GM23338 (cell line): Measurements from ENCODE around the gene STRA8. TPM values are rescaled to one million over a fixed set of nuclear protein-coding genes. Genes with fewer than 3 reads are reported as not detected.
A peak's percentile ranks its signal among the peaks of the same experiment; 100 is the strongest.

Experiments used
- ATAC-seq: fragments of 200-7000 bp; cut with Tn5 transposase; 3 replicates; pipeline ENCODE4 v1.9.1; 2020
- DNase-seq: peaks from one replicate; pipeline ENCODE4 v3.0.0-alpha.2; 2015; ENCODE audit warnings: low spot score
- H2AFZ ChIP-seq: fragments of 200-600 bp; sonication (generic); 2 replicates; pipeline ENCODE4 v1.8.0; 2016; ENCODE audit warnings: antibody characterized with exemption, mild to moderate bottlenecking, moderate library complexity
- H3F3A ChIP-seq: fragments of 200-600 bp; sonication (generic); replicated peaks from 2 replicates; pipeline ENCODE4 v1.8.0; 2017; ENCODE audit warnings: antibody characterized with exemption, mixed run types, low read depth
- H3K27ac ChIP-seq: fragments of 200-600 bp; sonication (generic); 2 replicates; pipeline ENCODE4 v1.6.1; 2016; ENCODE audit warnings: low read depth
- H3K27me3 ChIP-seq: fragments of 200-600 bp; sonication (generic); 2 replicates; pipeline ENCODE4 v1.8.0; 2016; ENCODE audit warnings: mild to moderate bottlenecking, mixed run types, moderate library complexity; ENCODE audit not compliant: insufficient read depth
- H3K36me3 ChIP-seq: fragments of 200-600 bp; sonication (generic); 2 replicates; pipeline ENCODE4 v1.8.0; 2016; ENCODE audit warnings: mild to moderate bottlenecking; ENCODE audit not compliant: insufficient read depth
- H3K4me1 ChIP-seq: fragments of 200-600 bp; sonication (generic); 2 replicates; pipeline ENCODE4 v1.8.0; 2016; ENCODE audit warnings: mild to moderate bottlenecking, moderate library complexity; ENCODE audit not compliant: insufficient read depth
- H3K4me2 ChIP-seq: fragments of 200-600 bp; sonication (generic); 2 replicates; pipeline ENCODE4 v1.7.1; 2017; ENCODE audit warnings: mixed run types
- H3K4me3 ChIP-seq: fragments of 200-600 bp; sonication (generic); 2 replicates; pipeline ENCODE4 v1.6.1; 2016; ENCODE audit warnings: mixed run types
- H3K79me2 ChIP-seq: fragments of 200-600 bp; sonication (generic); replicated peaks from 2 replicates; pipeline ENCODE4 v1.8.0; 2017; ENCODE audit warnings: mild to moderate bottlenecking; ENCODE audit not compliant: insufficient read depth
- H3K9me2 ChIP-seq: fragments of 200-600 bp; sonication (generic); 2 replicates; pipeline ENCODE4 v1.8.0; 2017; ENCODE audit not compliant: insufficient read depth
- H4K20me1 ChIP-seq: fragments of 200-600 bp; sonication (generic); replicated peaks from 2 replicates; pipeline ENCODE4 v1.8.0; 2017; ENCODE audit warnings: mild to moderate bottlenecking; ENCODE audit not compliant: insufficient read depth
- H3K27ac Mint-ChIP-seq: 2 replicates; pipeline ENCODE4 v1.8.0; 2020; ENCODE audit warnings: inconsistent platforms, mild to moderate bottlenecking, moderate library complexity, mixed read lengths
- H3K27me3 Mint-ChIP-seq: 3 replicates; pipeline ENCODE4 v1.8.0; 2022; ENCODE audit warnings: low read depth, mild to moderate bottlenecking, moderate library complexity, mixed read lengths, inconsistent platforms; ENCODE audit not compliant: insufficient read depth, poor library complexity
- H3K36me3 Mint-ChIP-seq: 3 replicates; pipeline ENCODE4 v1.8.0; 2021; ENCODE audit warnings: low read depth, mild to moderate bottlenecking, inconsistent platforms, moderate library complexity, mixed read lengths
- H3K4me1 Mint-ChIP-seq: 3 replicates; pipeline ENCODE4 v1.8.0; 2020; ENCODE audit warnings: mild to moderate bottlenecking, inconsistent platforms, mixed read lengths
- H3K4me3 Mint-ChIP-seq: 3 replicates; pipeline ENCODE4 v1.8.0; 2021; ENCODE audit warnings: moderate library complexity, mild to moderate bottlenecking, inconsistent platforms, mixed read lengths
- H3K9me3 Mint-ChIP-seq: 3 replicates; pipeline ENCODE4 v1.8.0; 2020; ENCODE audit warnings: moderate library complexity, mild to moderate bottlenecking, inconsistent platforms, mixed read lengths
- CREB1 ChIP-seq: fragments of 250-450 bp; sonication (Bioruptor Pico); IDR thresholded peaks from 2 replicates; pipeline ENCODE4 v1.5.0; 2020; ENCODE audit warnings: low read depth, mild to moderate bottlenecking, moderate library complexity
- ETS1 ChIP-seq: IDR thresholded peaks from 2 replicates; pipeline ENCODE4 v1.6.1; 2016; ENCODE audit warnings: antibody characterized with exemption
- EZH2phosphoT487 ChIP-seq: fragments of 200-600 bp; sonication (generic); IDR thresholded peaks from one replicate; pipeline ENCODE4 v1.8.1; 2018; ENCODE audit warnings: antibody characterized with exemption; ENCODE audit not compliant: unreplicated experiment
- JUNB ChIP-seq: IDR thresholded peaks from one replicate; pipeline ENCODE4 v1.6.1; 2016; ENCODE audit warnings: antibody characterized with exemption; ENCODE audit not compliant: unreplicated experiment
- NANOG ChIP-seq: IDR thresholded peaks from 2 replicates; pipeline ENCODE4 v1.6.1; 2016; ENCODE audit warnings: antibody characterized with exemption, borderline replicate concordance
- POLR2AphosphoS5 ChIP-seq: IDR thresholded peaks from 2 replicates; pipeline ENCODE4 v1.6.1; 2016; ENCODE audit warnings: antibody characterized with exemption, low read depth
- ZNF114 ChIP-seq: fragments of 250-450 bp; sonication (Bioruptor Pico); IDR thresholded peaks from 2 replicates; pipeline ENCODE4 v1.5.0; 2020; ENCODE audit warnings: mild to moderate bottlenecking, moderate library complexity
- polyA plus RNA-seq: library from polyadenylated mRNA; unstranded; fragments of >200 nt; fragmentation: Nextera tagmentation; extraction: Ambion mirVana; gene quantifications from 2 replicates; pipeline ENCODE4 v1.2.1, GENCODE V29; 2016
- total RNA-seq: library from RNA; depleted of rRNA; stranded (reverse); fragments of >200 nt; shearing (Covaris generic); gene quantifications from 2 replicates; pipeline ENCODE4 v1.2.3, GENCODE V29; 2014
- TF ChIP-seq, protein P1 (sequence below), 2 experiments: fragments of 200-600 bp in 1 of 2; sonication (generic) in 1 of 2; conservative IDR thresholded peaks; 2 replicates each; pipeline versions ENCODE4 v1.5.1 to v1.6.1; 2016 to 2017; ENCODE audit warnings: antibody characterized with exemption in 2 of 2, low read depth in 2 of 2, mild to moderate bottlenecking in 2 of 2, moderate library complexity in 1 of 2
- TF ChIP-seq, protein P2 (sequence below): IDR thresholded peaks from one replicate; pipeline ENCODE4 v1.6.1; 2018; ENCODE audit warnings: antibody characterized with exemption; ENCODE audit not compliant: unreplicated experiment

STRA8 gene
- total and polyA plus RNA-seq, 2 experiments from 2014 or later: not detected

- no peaks in the 10 kb centered on the region for H4K20me1 ChIP-seq
- ATAC-seq: peak; percentile 95
- no peak overlapping the region for H3K4me3 ChIP-seq
- no peak overlapping the region for H3K27ac Mint-ChIP-seq
- peaks cover 11% of the 10 kb centered on the region for H3K27me3 Mint-ChIP-seq
- no peak overlapping the region for H3K4me2 ChIP-seq
- DNase-seq: peak; percentile 93
- H3K9me3 Mint-ChIP-seq: peaks cover 19% of the 10 kb centered on the region
- H3K27ac ChIP-seq: no peak overlapping the region
- no peak overlapping the region for H2AFZ ChIP-seq
- H3K4me1 ChIP-seq: no peaks in the 10 kb centered on the region
- H3K27me3 ChIP-seq: no peaks in the 10 kb centered on the region
- no peaks in the 10 kb centered on the region for H3K36me3 ChIP-seq
- H3K79me2 ChIP-seq: no peaks in the 10 kb centered on the region
- H3F3A ChIP-seq: no peaks in the 10 kb centered on the region
- no peaks in the 10 kb centered on the region for H3K9me2 ChIP-seq
- no peaks in the 10 kb centered on the region for H3K4me1 Mint-ChIP-seq
- no peak for TF ChIP-seq ETS1
- TF ChIP-seq NANOG: no peak
- no peak for TF ChIP-seq POLR2AphosphoS5
- no peak for TF ChIP-seq JUNB
- TF ChIP-seq ZNF114 (CRISPR knock-in tag): no peak
- TF ChIP-seq, protein P1, sequence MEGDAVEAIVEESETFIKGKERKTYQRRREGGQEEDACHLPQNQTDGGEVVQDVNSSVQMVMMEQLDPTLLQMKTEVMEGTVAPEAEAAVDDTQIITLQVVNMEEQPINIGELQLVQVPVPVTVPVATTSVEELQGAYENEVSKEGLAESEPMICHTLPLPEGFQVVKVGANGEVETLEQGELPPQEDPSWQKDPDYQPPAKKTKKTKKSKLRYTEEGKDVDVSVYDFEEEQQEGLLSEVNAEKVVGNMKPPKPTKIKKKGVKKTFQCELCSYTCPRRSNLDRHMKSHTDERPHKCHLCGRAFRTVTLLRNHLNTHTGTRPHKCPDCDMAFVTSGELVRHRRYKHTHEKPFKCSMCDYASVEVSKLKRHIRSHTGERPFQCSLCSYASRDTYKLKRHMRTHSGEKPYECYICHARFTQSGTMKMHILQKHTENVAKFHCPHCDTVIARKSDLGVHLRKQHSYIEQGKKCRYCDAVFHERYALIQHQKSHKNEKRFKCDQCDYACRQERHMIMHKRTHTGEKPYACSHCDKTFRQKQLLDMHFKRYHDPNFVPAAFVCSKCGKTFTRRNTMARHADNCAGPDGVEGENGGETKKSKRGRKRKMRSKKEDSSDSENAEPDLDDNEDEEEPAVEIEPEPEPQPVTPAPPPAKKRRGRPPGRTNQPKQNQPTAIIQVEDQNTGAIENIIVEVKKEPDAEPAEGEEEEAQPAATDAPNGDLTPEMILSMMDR (conservative IDR thresholded peaks at IDR 0.05; ENCODE audit: low read depth in 2 of 2): peak; percentile 87 to 91
- TF ChIP-seq, protein P2, sequence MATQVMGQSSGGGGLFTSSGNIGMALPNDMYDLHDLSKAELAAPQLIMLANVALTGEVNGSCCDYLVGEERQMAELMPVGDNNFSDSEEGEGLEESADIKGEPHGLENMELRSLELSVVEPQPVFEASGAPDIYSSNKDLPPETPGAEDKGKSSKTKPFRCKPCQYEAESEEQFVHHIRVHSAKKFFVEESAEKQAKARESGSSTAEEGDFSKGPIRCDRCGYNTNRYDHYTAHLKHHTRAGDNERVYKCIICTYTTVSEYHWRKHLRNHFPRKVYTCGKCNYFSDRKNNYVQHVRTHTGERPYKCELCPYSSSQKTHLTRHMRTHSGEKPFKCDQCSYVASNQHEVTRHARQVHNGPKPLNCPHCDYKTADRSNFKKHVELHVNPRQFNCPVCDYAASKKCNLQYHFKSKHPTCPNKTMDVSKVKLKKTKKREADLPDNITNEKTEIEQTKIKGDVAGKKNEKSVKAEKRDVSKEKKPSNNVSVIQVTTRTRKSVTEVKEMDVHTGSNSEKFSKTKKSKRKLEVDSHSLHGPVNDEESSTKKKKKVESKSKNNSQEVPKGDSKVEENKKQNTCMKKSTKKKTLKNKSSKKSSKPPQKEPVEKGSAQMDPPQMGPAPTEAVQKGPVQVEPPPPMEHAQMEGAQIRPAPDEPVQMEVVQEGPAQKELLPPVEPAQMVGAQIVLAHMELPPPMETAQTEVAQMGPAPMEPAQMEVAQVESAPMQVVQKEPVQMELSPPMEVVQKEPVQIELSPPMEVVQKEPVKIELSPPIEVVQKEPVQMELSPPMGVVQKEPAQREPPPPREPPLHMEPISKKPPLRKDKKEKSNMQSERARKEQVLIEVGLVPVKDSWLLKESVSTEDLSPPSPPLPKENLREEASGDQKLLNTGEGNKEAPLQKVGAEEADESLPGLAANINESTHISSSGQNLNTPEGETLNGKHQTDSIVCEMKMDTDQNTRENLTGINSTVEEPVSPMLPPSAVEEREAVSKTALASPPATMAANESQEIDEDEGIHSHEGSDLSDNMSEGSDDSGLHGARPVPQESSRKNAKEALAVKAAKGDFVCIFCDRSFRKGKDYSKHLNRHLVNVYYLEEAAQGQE: no peak
- H3K36me3 Mint-ChIP-seq: peaks cover 2% of the 10 kb centered on the region; the same call in 2 of the 3 replicates
- H3K4me3 Mint-ChIP-seq: no peak overlapping the region
Measured at GRCh38 chr7:135274495-135275268, 41.0 kb downstream of the STRA8 start.

DNA sequence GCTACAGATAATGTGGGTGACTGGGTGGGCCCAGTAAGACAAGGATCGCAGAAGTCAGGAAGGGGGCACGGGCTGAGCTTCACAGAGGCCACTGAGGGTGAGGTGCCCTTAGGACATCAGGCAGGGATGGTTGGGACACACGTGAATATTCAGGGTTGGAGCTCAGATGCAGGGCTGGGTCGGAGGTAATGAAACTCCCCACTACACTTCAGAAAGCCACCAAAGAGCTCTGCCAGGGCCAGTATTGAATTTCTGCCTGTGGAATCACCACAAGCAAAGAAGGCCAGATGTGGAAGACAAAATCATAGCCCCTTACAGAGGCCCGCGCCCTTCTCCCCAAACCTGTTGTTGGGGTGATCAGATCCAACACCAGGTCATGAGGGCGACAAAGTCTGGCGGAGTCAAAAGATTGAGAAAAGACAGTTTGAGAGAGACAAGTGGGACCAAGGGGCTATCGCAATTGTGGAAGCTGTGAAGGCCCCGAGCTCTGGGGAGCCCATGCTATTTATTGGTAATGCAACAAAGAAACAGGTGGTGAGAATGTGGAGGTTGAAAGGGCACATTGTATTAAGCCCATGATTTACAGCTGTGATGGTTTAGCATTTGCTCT lies 42.4 kb downstream of the STRA8 start:
- no peaks in the 10 kb centered on the region for H3F3A ChIP-seq
- H4K20me1 ChIP-seq: no peaks in the 10 kb centered on the region
- ATAC-seq (no peak), DNase-seq (no peak)
- Mint-ChIP-seq H3K4me3 (no peak overlapping the region), H3K27ac (no peak overlapping the region), H3K9me3 (peaks cover 19% of the 10 kb centered on the region), H3K4me1 (no peaks in the 10 kb centered on the region), H3K27me3 (peaks cover 10% of the 10 kb centered on the region), H3K36me3 (peaks cover 2% of the 10 kb centered on the region; the same call in 2 of the 3 replicates)
- no peak overlapping the region for H2AFZ ChIP-seq
- H3K9me2 ChIP-seq: no peaks in the 10 kb centered on the region
- H3K4me1 ChIP-seq: no peaks in the 10 kb centered on the region
- no peak overlapping the region for H3K27ac ChIP-seq
- H3K4me2 ChIP-seq: no peak overlapping the region
- no peak overlapping the region for H3K4me3 ChIP-seq
- no peaks in the 10 kb centered on the region for H3K79me2 ChIP-seq
- no peaks in the 10 kb centered on the region for H3K36me3 ChIP-seq
- H3K27me3 ChIP-seq: no peaks in the 10 kb centered on the region
- no peak for TF ChIP-seq ETS1
- TF ChIP-seq JUNB: no peak
- TF ChIP-seq EZH2phosphoT487: no peak
- TF ChIP-seq CREB1 (CRISPR knock-in tag): no peak
- TF ChIP-seq POLR2AphosphoS5: no peak
- TF ChIP-seq, protein P1 (conservative IDR thresholded peaks at IDR 0.05; ENCODE audit: low read depth in 2 of 2): no peak
- no peak for TF ChIP-seq ZNF114 (CRISPR knock-in tag)
